ENCODE results near the gene FRMD4B.
"Not testable (repeated sequence)": the region's sequence is repeated elsewhere in the genome, so short reads cannot be mapped to it uniquely, and the experiment has no call there.

The FRMD4B gene

DNA sequence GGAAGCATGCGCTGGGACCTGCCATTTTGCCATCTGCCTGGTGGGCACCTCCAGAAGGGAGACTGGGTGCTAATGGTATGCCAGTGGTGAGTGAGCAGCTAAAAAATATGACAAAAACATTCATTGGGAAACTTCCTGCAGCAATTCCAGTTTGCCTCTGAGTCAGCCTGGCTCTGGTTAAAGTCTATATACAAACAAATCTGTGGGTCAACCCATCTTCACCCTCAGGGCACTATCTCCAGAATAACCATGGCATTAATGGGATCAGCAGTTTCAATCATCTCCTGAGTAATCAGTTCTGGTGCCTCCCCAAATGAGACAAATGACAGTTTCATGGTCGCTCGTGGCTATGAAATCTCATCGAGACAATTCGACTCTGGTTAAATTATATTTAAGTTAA is 21.5 kb downstream of the FRMD4B start:
- DNase-seq (ENCODE audit: low spot score) = no peak

DNA sequence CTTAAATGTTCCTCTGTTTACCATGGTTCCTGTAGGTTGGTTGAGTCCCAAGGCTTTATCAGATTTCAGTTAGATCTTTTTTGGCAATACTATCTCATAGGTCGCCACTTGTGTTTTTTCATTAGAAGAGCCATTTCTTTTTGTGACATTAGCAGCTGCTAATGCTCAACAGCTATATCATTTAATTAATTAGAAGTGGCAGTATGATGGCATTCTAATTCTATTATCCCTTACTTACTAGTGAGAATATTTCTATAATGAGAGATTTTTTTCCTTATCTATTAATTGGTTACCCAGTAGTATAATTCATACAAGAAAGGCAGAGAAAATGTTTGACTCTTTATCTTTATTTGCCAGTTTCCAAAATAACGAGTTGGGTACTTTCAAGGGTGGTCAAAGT is 25.2 kb downstream of the FRMD4B start:
- DNase-seq (ENCODE audit: low spot score) = no peak

DNA sequence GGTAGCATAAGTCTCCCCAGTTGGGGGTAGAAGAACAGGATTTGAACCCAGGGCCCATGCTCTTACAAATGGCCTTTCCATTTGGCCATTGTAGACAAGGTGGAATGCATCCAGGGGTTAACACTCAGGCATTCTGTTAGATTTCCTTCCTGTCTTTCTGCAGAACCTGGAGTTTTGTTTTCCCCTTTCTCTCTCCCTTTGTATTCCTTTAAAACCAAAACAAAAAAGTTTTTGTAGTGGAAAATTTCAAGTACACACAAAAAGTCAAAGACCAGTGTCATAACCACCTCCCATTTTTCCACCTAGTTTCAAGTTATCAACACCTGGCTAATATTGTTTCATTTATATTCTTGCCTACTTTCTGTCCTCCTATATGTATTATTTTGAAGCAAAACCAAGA is 26.0 kb downstream of the FRMD4B start:
- no peak for DNase-seq (ENCODE audit: low spot score)

DNA sequence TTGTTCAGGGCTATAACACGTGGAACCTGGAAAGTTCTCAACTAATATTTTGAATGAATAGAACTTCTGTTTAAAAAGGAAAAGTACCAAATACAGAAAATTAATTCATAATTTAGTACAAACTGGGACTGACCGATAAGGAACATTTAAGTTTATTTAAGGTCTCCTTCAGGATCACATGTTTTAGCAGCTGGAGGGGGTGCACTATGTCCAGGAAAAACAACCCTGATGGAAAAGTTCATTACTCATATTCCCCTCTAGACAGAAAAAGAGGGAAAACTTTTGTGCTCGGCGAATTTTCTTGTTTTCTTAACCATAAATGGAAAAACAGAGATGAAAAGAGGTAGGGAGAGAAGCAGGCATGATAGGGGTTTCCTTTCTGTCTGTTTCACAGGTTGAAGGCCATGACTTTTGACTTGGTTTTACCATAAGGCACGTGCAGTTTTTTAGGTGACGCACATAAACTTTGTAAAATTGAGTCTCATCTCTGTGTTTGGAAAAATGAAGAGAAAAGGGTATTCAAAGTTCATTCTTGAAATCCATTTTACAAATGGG is 26.5 kb downstream of the FRMD4B start:
- no peak for DNase-seq (ENCODE audit: low spot score)

DNA sequence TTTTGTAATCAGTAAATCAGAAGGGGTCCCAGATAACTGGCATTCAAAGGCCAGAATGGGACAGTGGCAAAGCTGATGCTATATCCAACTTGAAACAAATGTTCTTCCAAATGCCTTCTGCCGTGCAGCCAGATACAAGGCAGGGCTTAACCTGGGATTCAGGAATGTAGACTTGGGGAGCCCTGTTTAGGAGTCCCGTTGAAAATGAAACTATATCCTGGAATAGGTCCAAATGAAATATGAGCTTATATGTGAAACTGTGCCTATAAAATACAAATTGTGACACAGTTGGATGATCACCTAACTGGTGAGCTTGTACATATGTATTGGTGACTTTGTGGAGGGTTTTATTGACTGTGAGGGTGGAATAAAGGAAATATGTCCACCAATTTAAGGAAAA is 28.7 kb downstream of the FRMD4B start:
- DNase-seq (ENCODE audit: low spot score) = no peak

DNA sequence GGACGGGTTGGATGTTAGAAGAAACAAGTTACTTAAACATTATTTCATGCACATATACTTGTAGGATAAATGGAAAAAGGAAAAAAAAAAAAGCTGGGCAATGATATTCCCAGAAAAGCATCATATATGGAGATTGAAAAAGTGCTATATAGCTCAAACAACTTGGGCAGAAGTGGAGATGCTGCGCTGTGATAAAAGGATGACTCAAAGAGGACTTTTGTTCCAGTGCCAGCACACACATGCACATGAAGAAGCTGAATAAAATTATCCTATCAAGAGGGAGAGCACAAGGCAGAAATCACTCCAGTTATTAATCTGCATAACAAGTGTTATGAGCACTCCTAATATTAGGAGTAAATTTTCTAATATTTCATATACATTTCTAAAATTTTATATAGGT is 30.9 kb downstream of the FRMD4B start:
- DNase-seq (ENCODE audit: low spot score) = peak; percentile 69

DNA sequence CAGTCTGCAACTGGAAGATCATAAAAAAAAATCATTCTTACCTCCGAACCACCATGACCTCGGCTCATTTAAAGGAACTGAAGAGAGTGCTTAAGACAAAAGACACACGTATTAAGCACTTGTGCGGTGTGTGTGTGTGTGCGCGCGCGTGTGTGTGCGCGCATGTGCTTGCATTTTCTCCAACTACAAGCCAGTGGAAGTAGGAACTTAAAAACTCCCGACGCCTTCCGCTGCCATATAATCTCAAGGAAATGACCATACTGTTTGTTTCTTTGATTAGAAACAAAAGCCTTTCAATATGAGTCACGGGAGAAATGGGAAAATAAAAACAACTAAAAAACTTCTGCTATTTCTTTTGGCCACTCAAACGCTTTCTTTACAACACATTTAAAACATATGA is 32.4 kb downstream of the FRMD4B start:
- no peak for DNase-seq (ENCODE audit: low spot score)

DNA sequence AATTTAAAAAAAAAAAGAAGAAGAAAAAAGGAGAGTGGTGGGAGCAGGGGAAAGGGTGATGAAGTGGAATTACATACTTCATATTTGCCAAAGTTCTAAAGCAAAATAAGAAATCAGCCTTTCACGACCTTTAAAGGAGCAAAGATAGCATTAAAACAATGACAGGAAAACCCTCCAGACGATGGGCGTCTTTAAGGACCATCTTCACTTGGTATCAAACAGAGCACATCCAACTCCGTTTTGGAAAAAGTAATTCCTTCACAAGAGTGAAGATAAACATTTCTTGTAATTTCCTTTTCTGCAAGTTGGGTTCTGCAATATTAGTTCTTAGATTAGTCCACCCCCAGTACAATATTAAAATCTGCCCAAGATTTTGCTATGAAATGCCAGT is 32.8 kb downstream of the FRMD4B start:
- DNase-seq (ENCODE audit: low spot score) = no peak

DNA sequence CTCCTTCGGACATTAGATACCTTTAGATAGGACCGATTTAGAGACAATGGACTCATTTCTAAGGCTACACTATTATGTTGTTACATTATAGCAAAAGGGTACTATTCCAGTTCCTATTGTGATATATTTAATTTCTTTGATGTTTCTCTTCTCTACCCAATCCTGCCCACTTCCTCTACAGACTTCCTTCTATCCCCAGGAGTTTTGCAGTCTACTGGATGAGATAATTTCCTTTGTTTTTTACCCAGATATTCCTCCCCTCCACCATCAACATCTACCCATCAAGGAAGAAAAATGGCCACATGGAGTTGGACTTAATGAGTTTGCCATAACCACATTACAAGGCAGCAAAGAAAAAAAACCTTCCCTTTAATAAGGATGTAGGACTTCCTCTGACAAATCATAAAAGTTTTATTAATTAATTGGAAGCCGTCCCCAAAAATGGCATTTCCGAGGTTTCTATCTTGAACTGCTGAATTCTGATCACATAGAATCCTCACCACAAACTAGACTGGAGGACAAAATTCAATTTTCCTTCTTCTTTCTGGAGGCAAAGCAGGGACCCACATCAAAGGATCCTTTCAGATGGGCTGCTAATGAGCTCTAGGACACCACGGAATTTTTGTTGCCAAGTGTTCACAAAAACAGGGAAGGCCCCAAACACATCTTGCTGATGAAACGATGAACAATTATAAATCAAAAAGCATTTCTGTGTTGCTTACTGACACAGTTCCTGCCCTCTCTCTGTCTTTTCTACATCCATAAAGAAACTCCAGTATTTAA is 33.4 kb downstream of the FRMD4B start:
- peak; percentile 59 for DNase-seq (ENCODE audit: low spot score)

DNA sequence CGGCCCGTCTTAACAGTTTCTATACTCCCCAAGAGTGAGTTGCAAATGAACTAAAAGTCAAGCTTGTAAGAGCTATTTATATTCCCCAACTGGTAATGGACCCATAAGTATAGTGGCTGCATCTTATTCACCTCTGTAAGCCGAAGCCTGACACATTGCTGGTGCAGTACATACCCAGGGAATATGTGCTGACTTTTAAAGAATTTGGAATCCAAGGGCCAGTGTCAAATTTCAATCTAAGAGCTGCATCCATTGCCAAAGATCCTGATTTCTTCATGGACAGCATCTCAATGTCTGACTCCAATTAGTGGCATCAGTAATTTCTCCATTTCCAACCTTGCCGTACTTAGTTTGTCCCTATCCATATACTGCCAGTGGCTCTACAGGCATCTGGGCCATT is 42.0 kb downstream of the FRMD4B start:
- DNase-seq (ENCODE audit: low spot score) = no peak

DNA sequence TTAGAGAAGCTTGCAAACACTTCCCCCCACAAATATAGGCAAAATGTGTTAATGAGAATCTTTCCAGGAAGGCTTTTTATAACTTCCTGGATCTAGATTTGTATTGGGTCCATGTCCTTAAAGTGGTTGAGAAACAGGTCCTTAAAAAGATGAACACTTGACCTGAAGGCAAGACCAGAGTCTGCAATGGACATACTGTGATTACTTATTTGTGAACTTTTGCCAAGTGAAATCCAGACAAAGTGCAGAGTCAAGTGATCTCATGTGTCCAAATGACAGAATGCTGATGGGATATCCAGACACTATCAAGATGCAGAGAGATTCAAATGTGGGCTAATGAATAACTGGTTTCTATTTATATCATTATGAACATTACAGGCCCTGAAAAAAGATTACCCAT is 43.8 kb downstream of the FRMD4B start:
- no peak for DNase-seq (ENCODE audit: low spot score)

DNA sequence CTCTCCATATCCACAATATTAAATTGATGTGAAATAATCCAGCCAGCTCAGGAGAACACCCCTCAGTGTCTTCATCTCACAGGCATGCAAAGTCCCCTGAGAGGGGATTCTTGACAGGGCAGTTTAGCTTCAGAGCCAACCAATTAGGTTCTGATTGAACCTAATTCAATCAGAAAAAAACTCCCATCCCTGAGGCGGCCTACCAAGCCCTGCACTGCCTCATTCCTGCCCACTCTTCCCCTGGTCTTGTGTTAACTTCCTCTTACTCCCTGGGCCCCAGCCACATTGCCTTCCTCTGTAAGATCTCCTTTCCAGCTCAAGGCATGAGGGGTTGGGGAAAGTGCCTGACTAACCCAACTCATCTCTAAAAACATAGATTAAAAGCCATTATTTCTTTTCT is 46.1 kb downstream of the FRMD4B start:
- no peak for DNase-seq (ENCODE audit: low spot score)

DNA sequence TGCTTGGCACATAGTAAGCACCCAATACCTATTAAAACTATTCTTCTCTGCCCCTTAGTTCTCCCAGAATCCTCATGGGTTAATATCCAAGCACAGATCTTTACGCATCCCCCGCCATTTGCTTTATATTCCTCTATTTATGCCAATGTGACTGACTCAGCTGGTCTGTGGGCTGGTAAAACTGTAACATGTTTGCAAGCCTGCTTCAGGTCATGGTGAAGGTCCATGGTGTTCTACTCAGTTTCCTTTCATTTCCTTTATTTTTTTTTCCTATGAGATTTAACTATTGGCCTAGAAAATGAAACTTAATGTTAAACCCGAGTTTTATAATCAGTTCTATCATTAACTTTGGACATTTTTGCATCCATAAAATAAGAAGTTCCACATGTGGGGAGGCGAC is 47.0 kb downstream of the FRMD4B start:
- DNase-seq (ENCODE audit: low spot score) = no peak

DNA sequence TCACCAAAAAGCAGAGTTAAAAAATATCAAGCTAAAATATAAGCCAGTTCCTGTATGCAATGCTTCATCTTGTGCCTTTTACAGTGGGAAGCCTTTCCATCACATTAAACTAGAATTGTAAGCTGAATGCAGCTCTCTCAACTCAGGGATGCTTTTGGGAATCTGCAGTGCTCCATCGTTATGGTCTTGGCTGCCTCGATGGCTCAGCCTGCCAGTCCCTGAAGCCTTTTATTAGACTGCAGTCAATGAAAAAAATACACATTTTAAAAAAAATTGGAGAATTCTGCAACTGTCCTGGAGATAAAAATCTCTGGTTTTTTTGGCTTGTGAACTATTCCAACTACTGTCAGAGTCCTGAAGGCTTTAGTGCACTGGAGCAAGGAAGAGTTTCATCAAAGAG is 53.0 kb downstream of the FRMD4B start:
- DNase-seq (ENCODE audit: low spot score) = no peak

DNA sequence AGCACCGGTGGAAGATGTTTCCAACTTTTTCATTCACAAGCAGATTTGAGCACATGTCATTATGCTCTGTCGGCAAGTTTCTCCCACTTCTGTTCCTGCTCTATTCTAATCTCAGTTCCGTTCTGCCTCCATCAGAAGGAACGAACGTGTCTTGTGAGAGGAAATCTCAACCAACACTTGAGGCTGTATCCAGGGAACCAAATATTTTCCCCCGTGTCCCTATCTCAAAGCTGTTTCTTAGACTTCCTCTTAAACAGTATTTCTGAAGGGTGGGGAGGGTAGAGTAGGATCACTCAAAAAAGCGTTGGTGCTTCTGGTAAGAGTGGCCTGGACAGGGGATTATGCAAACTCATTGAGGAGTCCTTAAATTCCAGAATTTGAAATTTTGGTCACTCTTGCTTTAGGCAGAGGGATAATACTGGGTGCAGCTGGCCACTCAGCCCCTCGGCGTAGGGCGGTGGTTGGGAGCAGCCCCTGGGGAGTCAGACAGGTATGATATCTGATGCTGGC is 54.9 kb downstream of the FRMD4B start:
- no peak for DNase-seq (ENCODE audit: low spot score)

DNA sequence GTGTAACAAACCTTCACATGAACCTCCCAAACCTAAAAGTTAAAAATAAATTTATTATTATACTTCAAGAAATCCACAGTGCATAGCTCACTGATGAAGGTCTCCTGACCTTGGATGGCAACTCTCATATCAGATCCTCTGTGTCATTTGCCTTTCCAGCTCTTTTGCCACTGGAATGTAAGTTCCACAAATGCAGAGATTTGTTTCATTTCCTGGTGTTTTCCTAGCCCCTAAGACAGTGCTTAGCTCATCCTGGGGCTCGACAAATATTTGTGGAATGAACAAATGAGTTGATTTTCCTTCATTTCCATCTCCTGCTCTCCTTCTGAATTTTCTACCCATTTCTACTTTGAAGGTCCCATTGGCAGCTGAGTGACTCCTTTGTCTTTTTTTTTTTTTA is 56.0 kb downstream of the FRMD4B start:
- DNase-seq (ENCODE audit: low spot score) = no peak

DNA sequence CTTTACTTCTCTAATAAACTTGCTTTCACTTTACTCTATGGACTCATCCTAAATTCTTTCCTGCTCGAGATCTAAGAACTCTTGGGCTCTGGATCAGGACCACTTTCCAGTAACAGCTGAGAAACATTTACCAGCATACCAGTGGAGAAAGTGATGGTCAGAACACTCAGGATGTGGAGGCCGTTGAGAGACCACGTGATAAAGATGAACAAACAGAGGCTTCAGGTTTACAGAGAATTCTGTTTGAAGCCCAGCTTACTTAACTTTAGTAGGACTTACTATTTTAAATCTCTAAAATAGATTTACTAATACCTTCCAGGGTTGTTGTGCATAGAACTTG is 57.0 kb downstream of the FRMD4B start:
- DNase-seq (ENCODE audit: low spot score) = no peak

DNA sequence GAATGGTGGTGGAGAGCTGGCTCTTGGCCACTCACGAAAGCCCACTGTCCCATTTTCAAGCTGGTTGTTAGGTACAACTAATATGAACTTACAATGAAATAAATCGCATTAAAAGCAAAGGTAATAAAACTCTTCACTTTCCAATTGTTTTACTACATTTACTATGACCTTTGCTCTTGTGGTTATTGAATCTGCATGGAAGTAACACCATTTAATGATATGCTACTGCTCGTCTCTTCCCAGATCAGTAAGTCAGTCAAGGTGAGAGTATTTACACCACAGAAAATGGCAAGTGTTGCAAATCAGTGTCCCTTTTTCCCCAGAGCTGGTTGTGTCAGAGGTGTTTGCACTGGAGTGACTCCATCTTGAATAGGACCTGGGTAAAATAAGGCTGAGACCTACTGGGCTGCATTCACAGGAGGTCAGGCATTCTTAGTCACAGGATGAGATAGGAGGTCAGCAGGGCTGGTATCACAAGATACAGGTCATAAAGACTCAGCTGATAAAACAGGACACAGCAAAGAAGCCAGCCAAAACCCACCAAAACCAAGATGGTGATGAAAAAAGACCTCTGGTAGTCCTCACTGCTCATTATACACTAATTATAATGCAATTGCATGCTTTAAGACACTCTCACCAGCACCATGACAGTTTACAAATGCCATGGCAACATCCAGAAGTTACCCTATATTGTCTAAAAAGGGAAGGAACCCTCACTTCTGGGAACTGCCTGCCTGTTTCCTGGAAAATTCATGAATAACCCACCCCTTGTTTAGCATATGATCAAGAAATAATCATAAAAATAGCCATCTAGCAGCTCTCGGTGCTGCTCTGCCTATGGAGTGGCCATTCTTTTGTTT is 57.6 kb downstream of the FRMD4B start:
- DNase-seq (ENCODE audit: low spot score) = no peak

DNA sequence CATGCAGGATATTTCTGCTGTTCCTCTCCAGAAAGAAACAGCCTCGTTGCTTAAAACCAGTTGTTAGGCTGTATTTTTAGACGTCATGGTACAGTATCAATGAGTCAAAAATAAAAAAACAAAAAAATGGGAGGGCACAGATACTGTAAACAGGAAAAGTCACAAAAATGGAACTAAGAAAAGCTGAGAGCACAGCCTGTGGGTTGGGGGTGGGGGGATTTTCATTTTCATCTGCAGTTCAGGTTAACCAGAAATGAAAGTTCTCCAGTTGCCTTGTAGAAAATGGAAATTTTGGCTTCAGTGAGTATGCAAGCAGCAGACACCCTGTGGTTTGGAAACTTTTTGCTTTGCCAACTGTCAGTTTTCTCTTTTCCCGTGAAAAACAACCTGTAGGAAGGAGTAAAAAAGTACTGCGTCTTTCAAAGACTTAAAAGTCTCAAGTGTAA is 59.0 kb downstream of the FRMD4B start:
- no peak for DNase-seq (ENCODE audit: low spot score)

DNA sequence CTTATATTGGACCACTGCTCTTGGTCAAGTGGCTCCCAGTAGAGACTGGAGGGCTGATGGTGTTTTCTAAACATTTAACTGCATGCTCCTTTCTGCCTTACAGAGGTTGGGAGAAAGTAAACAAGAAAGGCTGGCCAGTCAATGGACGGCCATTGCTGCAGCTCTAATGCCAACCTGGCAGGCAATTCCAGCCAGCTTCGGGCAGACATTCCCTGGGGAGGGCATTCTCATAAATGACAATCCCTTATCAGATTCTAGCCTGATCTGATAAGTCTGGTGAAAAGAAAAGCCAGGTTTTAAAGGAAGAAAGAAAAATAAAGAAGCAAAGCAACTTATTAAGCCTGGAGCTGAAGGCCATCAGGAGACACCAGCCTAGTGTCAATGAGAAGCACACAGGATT is 60.7 kb downstream of the FRMD4B start:
- DNase-seq (ENCODE audit: low spot score) = no peak

DNA sequence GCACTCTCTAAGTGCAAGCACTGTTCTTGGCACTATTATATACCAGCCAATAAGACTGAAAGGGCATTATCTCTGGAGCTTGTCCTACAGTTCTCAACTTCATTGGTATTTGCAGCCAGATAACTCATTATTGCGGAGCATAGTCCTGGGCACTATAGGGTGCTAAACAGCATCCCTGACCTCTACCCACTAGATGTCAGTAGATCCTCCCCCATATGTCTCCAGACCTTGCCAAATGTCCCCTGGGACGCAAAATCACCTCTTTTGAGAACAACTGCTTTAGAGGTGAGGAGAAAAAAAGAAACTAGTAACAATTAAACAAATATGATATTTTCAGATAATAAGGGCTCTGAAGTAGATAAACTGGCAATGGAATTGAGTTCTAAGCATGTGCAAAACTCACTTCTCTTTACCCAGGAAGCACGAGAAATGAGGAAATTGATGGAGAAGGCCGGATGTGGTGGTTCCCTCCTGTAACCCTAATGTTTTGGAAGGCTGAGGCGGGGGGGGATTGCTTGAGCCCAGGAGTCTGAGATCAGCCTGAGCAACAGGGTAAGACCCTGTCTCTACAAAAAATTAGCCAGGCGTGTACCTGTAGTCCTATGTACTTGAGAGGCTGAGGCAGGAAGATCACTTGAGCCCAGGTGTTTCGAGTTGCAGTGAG is 61.4 kb downstream of the FRMD4B start:
- peak; percentile 68 for DNase-seq (ENCODE audit: low spot score)

DNA sequence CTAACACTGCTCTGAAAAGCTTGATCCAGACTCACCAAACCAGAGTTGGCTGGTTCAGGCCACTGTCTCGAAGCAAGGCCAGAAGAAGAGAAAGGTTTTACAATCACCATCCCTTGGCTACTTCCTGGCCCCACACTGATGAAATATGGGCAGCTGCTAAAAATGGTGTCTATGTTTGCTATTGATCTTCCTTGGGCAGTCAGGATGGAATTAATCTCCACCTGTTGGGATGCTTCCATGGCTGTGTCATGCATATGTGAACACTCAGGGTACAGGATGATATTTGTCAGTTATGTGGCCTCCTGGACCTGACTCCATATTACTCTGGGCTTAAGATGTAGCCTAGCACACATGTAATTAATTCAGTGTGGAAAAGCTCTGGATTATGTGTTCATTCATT is 61.9 kb downstream of the FRMD4B start:
- no peak for DNase-seq (ENCODE audit: low spot score)

DNA sequence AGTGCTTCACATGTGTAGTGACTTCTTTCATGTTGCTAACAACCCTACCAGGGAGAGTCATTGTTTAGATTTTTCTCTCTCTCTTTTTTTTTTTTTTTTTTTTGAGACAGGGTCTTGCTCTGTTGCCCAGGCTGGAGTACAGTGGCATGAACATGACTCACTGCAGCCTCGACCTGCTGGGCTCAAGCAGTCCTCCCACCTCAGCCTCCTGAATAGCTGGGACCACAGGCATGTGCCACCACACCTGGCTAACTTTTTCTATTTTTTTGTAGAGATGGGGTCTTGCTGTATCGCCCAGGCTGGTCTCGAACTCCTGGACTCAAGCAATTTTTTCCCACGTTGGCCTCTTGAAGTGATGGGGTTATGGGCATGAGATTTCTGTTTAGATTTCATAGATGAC is 63.4 kb downstream of the FRMD4B start:
- DNase-seq (ENCODE audit: low spot score) = not testable (repeated sequence)
